HL-60/S4 (cell line): Measurements from ENCODE around the gene BACE2.

ENCODE experiments used
- in situ Hi-C: fragments of 300-500 bp; cut with MboI; formaldehyde crosslinking; loops from 2 replicates; pipeline ENCODE4 v1.14.3; 2022; ENCODE audit warnings: low sequenced_read_pairs

Gene BACE2

DNA sequence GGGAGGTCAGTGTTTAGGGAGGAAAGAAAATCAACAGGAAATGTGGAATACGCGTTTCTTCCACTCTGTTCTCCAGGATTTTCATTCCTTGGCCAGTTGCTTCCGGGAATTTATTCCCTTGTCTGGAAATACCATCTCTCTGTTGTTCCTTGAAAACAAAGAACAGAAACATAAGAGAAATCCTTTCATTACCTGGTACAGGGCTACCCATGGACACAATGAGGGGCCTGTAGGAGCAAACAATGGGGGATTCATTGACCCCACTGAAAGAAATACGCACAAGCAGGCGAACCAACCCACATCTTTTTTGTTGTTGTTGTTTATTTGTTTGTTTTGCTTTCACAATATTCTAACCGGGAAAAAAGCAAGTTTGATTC, 20.0 kb upstream of the BACE2 start:
- in situ Hi-C loops: no loop called here

DNA sequence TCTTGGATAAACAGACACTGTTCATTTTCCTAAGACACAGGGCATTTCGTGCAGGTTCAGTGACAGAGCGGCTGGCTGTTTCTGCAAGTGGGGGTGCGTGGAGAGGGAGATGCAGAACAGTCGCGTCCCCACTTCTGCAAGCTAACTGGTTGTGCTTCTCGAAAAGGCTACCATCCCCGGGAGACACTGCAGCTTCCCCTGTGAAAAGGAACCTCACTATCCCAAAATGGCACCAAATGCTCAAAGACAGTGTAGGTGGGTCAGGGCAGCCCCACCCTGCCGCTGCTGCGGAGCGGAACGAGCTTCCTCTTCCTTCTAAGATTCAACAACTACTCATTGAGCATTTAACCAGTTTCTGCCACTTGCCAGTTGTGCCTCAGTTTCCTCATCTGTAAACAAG, 19.2 kb upstream of the BACE2 start:
- in situ Hi-C loops: no loop called here

DNA sequence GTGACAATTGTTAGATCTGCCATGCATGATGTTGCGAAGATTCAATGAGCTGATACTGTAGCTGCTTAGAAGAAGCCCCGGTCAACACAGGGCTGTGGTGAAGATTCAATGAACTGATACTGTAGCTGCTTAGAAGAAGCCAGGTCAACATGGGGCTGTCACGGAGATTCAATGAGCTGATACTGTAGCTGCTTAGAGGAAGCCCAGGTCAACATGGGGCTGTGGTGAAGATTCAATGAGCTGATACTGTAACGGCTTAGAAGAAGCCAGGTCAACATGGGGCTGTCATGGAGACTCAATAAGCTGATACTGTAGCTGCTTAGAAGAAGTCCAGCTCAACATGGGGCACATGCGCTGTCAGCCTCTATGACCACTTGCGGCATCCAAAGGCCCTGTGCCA, 18.8 kb upstream of the BACE2 start:
- in situ Hi-C loops: no loop called here

- in situ Hi-C loops: no loop called here
Observed at GRCh38 chr21:41152147-41152546, 15.8 kb upstream of the BACE2 start.

DNA sequence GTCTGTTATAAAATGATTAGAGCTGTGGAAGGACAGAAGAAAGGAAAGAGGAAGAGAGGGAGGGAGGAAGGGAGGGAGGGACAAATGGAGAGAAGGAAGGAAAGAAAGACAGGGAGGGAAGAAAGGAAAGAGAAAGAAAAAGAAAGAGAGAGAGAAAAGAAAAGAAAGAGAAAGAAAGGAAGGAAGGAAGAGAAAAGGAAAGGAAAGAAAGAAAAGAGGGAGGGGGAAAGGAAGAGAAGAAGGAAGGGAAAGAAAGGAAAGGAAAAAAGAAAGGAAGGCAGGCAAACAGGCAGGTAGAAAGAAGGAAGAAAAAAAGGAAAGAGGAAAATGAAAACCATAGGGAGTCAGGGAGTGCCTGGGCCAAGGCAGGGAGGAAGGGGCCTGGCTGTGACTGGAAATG, 14.5 kb upstream of the BACE2 start:
- in situ Hi-C loops: no loop called here

- in situ Hi-C loops: no loop called here
Observed at GRCh38 chr21:41156142-41156541, 11.8 kb upstream of the BACE2 start.

DNA sequence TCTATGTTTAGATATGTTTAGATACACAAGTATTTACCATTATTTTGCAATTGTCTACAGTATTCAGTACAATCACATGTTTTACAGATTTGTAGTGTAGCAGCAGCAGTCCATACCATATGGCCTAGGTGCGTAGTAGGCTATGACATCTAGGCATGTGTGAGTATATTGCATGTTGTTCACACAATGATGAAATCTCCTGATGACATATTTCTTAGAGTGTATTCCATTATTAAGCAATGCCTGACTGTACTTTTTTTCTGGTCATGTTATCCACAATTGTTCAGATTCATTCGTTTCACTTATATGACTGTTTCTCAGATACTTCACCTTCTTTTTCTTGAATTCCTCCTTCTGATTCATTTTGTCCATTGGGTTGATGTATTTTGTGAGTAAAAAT, 9.9 kb upstream of the BACE2 start:
- in situ Hi-C loops: no loop called here

DNA sequence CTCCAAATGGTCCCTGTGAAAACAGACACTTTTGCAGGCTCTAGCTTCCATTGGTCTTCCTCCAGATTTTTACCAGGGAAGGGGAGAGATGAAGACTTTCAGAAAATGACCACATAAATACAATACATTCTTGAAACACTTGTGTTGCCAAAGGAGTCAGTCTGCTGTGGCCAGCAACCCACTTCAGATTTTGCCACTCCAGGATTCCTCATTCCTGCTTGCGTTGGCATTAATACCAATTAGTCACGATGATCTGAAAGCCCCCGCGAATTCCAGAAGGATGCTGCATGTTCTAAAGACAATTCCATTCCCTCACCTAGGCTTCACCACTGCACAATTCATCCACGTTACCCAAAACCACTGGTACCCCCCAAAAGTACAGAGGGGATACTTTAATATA, 7.9 kb upstream of the BACE2 start:
- in situ Hi-C loops: no loop called here

GRCh38 chr21:41161428-41161827, 6.5 kb upstream of the BACE2 start:
- in situ Hi-C loops: no loop called here

- in situ Hi-C loops: no loop called here
Observed at GRCh38 chr21:41162096-41162495, 5.9 kb upstream of the BACE2 start.

GRCh38 chr21:41163091-41163490, 4.9 kb upstream of the BACE2 start:
- in situ Hi-C loops: no loop called here

GRCh38 chr21:41164052-41164451, 3.9 kb upstream of the BACE2 start:
- in situ Hi-C loops: no loop called here

DNA sequence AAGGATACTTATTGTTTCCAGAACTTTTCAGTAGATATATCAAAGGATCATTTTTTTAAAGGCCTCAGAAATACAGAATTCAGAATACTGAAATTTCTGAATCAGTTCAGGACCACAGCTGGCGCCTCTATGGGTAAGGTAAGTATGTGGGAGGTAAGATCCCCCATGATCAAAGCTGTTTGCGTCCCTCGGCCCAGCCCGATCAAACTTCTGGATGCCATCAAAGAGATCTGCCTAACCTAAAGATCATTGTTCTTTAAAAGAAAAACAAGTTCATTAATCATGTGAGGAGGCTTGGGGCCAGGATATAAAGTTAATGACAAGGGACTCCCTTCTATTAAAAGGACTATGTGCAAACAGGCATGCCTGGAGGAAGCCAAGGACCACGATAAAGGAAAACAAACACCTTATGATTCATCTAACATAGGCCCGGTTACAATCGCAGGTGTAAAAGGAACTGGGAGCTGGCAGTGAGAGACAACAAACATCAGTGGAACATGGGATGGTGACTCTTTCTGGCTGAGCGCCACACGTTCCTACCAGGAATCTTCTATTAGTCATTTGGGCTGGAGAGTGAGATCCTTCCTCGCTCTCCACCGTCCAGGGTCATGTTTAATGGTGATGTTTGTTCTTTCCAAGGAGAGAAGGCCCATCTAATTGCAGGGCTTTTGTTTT, 2.8 kb upstream of the BACE2 start:
- in situ Hi-C loops: no loop called here

- in situ Hi-C loops: no loop called here
Observed at GRCh38 chr21:41166884-41167283, 1.1 kb upstream of the BACE2 start.

DNA sequence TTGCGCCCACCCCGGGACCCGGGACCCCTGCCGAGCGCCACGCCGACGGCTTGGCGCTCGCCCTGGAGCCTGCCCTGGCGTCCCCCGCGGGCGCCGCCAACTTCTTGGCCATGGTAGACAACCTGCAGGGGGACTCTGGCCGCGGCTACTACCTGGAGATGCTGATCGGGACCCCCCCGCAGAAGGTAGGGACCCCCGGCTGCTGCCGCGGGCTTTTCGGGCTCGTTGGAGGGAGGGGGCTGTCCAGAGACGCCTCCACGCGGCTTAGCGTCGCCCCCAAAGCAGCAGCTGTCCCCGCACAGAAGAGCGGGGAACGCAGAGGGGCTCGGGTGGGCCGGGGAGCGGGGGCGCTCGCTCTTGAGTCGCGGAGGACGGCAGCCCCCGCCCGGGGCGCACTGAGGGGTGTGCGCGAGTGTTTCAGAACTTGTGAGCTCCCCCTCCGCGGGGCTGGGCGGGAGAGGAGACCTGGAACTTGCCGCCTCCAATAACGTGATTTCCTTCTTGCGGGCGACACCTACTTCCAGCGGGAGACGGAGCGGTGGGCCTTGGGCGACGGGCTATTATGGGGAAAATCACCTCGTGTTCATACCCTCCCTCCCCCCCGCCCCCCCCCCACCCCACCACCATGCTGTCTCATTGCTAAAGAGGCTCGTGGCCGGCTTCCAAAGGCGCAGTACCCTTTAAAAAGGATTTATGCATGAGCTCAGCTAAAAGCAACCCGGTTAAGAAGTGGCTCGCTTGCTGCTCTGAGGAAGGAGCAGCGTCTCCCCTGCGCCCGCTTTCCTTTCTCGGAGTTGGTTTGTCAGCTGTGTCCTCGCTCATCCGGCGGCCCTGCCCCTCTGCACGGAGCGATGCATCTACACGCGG, 664 bp downstream of the BACE2 start:
- in situ Hi-C loops: no loop called here

DNA sequence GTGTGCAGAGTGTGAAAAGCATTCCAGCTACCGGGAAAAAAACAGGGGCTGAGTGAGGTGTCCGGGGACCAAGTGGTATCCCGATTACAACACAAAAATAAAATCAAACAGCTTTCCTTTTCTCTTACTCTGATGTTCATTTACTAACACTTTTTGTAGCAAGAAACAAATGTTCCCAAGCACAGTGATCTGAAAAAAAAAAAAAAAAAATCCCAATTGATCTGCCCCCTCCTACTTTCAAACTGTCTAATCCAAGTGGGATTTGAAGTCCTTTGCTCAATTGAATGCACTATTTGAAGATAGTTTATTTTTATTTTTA, 1.3 kb downstream of the BACE2 start:
- in situ Hi-C loops: no loop called here

- in situ Hi-C loops: no loop called here
Observed at GRCh38 chr21:41169701-41170100, 1.7 kb downstream of the BACE2 start.

- in situ Hi-C loops: no loop called here
Observed at GRCh38 chr21:41170442-41170841, 2.5 kb downstream of the BACE2 start.

GRCh38 chr21:41170859-41171609, 3.1 kb downstream of the BACE2 start:
- in situ Hi-C loops: no loop called here

GRCh38 chr21:41175080-41175479, 7.1 kb downstream of the BACE2 start:
- in situ Hi-C loops: no loop called here

DNA sequence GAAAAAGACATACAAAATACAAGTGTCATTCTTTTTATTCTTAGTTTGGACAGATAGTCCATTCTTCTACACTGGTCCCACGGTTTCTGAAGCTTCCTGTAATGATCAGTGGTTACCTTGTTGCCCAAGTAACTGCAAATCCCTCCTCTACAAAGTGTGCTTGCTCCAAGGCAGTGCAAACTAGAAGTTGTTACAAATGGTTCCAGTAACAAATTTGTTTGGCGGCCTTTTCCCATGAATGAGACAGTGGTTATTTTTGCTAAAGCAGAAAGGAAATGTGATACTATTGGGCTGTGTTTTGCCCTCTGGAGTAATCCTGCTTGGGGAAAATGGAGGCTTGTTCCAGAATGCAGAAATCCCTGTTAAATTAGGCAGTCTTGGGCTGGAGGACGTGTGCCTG, 8.9 kb downstream of the BACE2 start:
- in situ Hi-C loops: no loop called here

- in situ Hi-C loops: no loop called here
Observed at GRCh38 chr21:41180752-41181151, 12.8 kb downstream of the BACE2 start.
